OCI-M2 (cell line): ENCODE measurements around the gene IL34.

ENCODE experiments used
- DNase-seq: peaks from one replicate; lab custom pipeline; 2025; ENCODE audit not compliant: unreplicated experiment; lab: John Stamatoyannopoulos, UW

Gene IL34

GRCh38 chr16:70687671-70688245 is 41.4 kb downstream of the IL34 start:
- DNase-seq: no peak

- DNase-seq: no peak
These were observed 41.9 kb downstream of the IL34 start for GRCh38 chr16:70688246-70688742.

DNA sequence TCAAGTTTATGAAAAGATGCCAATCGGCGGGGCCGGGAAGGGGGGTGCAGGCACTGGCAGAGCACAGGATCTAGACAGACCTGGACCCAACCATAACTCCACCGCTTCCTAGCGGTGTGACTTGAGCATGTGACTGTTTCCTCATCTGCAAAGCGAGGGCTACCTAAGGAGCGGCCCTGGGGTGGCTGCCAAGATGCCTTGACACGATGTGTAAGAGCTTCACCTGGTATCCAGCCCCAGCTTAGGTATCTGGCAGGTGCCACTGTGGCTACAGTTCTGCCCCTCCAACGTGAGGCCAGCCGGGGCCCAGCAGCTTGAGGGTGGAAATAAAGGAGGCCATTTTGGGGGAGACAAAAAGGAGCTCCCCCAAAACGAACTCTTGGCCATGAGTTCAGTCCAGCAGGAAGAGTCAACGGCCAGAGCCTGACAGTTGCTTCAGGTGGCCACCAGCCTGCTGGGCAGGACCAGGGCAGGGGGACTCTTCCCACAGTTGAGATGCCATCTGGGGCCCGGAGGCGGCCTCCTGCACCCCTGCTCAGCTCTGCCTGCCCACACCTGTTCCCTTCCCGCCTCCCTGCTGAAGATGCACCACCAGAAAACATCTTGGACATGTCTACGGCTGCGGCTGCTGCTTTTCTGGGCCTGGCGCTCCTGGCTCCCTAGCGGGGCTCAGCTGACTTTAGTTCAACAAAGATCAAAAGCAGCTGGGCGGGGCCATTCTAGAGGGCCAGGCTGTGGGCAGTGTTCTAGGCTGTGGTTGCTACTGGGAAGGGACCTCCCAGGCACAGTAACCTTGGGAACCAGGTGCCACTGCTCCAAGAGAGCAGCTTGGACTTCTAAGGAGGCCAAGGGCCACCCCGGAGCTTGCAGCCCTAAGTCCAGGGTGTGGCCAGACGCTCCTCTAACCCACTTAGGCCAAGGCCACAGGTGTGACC is 42.9 kb downstream of the IL34 start:
- DNase-seq: no peak

DNA sequence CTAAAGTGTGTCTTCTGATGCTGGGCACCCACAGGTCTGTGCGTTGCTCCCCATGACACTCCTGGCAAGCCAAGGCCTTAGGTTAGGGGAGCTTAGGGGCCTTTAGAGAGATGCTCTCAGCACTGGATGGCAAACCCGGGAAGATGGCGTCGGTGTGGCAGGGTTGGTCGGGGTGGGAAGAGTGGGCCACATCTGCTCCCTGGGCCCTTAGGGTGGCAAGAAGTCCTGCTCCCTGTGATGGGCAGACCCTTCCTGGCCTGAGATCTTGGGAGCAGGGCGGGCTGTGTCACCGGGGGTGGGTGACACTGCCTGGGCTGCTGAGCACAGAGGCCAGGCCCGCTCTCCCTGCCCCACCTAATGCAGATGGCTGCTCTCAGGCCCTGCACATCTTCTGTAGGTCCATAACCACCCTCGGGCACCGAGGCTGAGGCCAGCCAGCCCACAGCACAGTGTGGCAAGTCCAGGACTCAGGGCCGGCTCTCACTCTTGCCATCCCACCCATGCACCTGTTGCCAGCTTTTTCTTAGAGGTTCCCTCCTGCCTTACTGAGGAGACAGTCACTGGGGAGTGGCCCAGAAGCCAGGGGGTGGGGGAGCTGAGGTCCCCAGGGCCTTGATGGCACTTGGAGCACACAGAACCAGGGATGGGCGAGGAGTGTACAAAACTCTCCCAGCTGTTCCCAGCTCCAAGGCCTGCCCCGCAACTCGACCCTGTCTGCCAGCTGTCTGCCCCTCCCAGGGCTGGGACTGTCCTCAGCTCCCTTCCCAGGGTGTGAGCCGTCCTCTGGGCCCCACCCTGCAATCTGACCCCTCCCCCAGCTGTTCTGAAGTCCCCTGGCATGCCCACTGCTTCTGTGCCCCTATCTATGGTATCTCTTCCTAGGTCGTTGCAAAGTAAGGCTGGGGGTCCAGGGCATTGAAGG is 43.9 kb downstream of the IL34 start:
- no peak for DNase-seq

GRCh38 chr16:70691223-70692129 is 45.1 kb downstream of the IL34 start:
- no peak for DNase-seq

- DNase-seq: no peak
These were observed 45.9 kb downstream of the IL34 start for GRCh38 chr16:70692130-70692872.

- DNase-seq: no peak
These were observed 46.7 kb downstream of the IL34 start for GRCh38 chr16:70692873-70693671.

DNA sequence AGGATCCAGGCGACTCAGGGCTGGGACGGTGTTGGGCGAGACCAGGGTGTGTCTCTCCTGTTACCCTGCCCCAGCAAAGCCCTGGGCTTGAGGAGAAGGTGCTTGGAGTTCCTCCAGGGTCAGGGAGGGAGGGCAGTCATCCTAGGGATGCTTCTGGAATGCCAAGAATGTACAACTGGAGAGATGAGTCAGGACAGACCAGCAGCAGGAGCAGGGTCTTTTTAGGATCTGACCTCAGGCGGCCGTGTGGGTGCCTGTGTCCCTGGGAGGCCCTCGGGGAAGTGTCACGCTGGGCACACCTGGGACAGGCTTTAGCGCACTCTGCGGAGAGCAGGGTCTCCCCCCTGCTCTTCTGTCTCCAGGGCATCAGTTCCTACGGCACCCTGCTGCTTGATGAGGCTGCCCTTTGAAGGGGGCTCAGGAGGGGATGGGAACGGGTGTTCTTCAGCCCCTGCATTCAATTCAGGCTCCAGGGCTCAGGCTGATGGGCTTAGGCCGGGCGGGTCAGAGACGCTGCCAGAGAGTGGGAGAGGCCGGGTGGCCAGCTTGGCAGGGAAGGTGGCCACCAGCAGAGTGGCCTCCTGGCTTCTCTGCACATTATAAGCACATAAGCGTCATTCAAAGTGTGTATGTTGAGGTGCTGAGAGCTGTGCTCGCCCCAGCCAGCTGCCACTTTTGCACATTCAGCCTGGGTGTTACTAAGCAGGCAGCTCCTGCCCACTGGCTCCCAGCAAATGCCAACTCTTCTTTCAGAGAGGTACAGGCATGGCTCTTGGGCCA is 47.9 kb downstream of the IL34 start:
- no peak for DNase-seq

- DNase-seq: no peak
These were observed 48.5 kb downstream of the IL34 start for GRCh38 chr16:70694868-70695218.

GRCh38 chr16:70695331-70696070 is 49.1 kb downstream of the IL34 start:
- no peak for DNase-seq

- no peak for DNase-seq
These were observed 50.0 kb downstream of the IL34 start for GRCh38 chr16:70696355-70696754.

- DNase-seq: no peak
These were observed 50.7 kb downstream of the IL34 start for GRCh38 chr16:70696952-70697593.

- no peak for DNase-seq
These were observed 51.3 kb downstream of the IL34 start for GRCh38 chr16:70697594-70698170.

DNA sequence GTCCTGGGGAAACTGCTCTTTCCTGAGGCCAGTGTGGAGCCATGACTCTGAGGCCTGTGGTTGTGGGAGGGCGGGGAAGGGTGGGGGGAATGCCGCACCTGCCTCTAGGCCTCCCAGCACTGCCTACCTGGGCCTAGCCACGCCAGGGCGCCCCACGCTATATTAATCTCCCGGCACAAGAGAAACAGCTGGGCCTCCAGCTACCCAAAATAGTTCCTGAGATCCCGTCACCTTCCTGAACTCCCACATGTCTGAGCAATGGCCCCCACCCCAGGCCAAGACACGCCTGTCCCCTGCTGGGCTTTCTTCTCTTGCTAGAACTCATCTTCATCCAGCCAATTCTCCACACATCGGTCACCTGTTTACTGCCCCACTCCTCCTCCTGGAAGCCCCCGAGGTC is 52.5 kb downstream of the IL34 start:
- no peak for DNase-seq

GRCh38 chr16:70699696-70700095 is 53.3 kb downstream of the IL34 start:
- no peak for DNase-seq
